ENCODE results near the gene PDXP. TPM values are rescaled to one million over a fixed set of nuclear protein-coding genes. Genes with fewer than 3 reads are reported as not detected.

PDXP gene
- total and polyA plus RNA-seq, 9 of the 15 experiments (the other 6 are each of a cell fraction or from before 2014, with no cell fraction given) = 7.9 to 54.2 (median 38.8) TPM

GRCh38 chr22:37617431-37617830 lies 41.1 kb upstream of the PDXP start:
- Histone ChIP-seq H3K9ac (ENCODE audit: insufficient read depth in 1 of 2, low read depth in 2 of 2, low read length in 2 of 2) (no peak overlapping the region), H3K79me2 (ENCODE audit: control insufficient read depth, insufficient read depth, low read length) (peaks cover 3% of the 10 kb centered on the region; the same call in 1 of the 3 replicates), H3K36me3 (ENCODE audit: control insufficient read depth, insufficient read depth, low read length) (peaks cover 62% of the 10 kb centered on the region; the same call in 2 of the 3 replicates), H3K4me3 (no peak overlapping the region), H3K9me3 (replicated peaks; ENCODE audit: control insufficient read depth, insufficient read depth, low read depth, low read length) (no peaks in the 10 kb centered on the region), H3K9me1 (ENCODE audit: control insufficient read depth, insufficient read depth, low read length) (no peaks in the 10 kb centered on the region), H3K27me3 (ENCODE audit: control insufficient read depth in 2 of 2, insufficient read depth in 2 of 2, low read length in 2 of 2) (no peaks in the 10 kb centered on the region), H3K27ac (ENCODE audit: extremely low read depth, low read depth, low read length) (no peak overlapping the region), H4K20me1 (replicated peaks; ENCODE audit: control insufficient read depth, insufficient read depth, low read length) (no peaks in the 10 kb centered on the region), H3K4me2 (ENCODE audit: insufficient read depth, low read length) (no peak overlapping the region), H2AFZ (ENCODE audit: low read depth, low read length) (no peak overlapping the region), H3K4me1 (replicated peaks in 1 of 2; ENCODE audit: control insufficient read depth in 2 of 2, insufficient read depth in 2 of 2, low read length in 2 of 2) (peaks cover 0 to 6% of the 10 kb centered on the region in 2 experiments; a peak in 2 of 5 replicates)
- in situ Hi-C loops (cut with MboI) = no loop called here
- ATAC-seq (no peak), FAIRE-seq (no peak), DNase-seq (ENCODE audit: extremely low read depth in 1 of 4, low spot score in 3 of 4) (no peak)
- intact Hi-C loops (cut with micrococcal nuclease) = no loop called here
- ChIA-PET CTCF (ENCODE audit: low intra/inter-chr PET ratio) (no interaction called here), POLR2A (no interaction called here)
- TSS peak; percentile 31 for BruUV-seq (replicated peaks)
- 100% methylated on average over 1 of the region's 1 CpG for WGBS (ENCODE audit: insufficient coverage, low coverage, missing lambda C conversion rate)
- TF ChIP-seq ZNF121 (CRISPR knock-in tag; conservative IDR thresholded peaks at IDR 0.05) (peak; percentile 75), CHD1 (IDR thresholded peaks at IDR 0.05; ENCODE audit: low read length) (no peak)

- ATAC-seq (no peak), DNase-seq (ENCODE audit: extremely low read depth in 1 of 4, low spot score in 3 of 4) (no peak), FAIRE-seq (no peak)
- CTCF ChIA-PET (ENCODE audit: low intra/inter-chr PET ratio) = no interaction called here
- Histone ChIP-seq H3K9ac (ENCODE audit: insufficient read depth in 1 of 2, low read depth in 2 of 2, low read length in 2 of 2) (no peak overlapping the region), H3K79me2 (ENCODE audit: control insufficient read depth, insufficient read depth, low read length) (no peaks in the 10 kb centered on the region; the same call in 2 of the 3 replicates), H3K36me3 (ENCODE audit: control insufficient read depth, insufficient read depth, low read length) (peaks cover 58% of the 10 kb centered on the region; the same call in 2 of the 3 replicates), H3K27ac (ENCODE audit: extremely low read depth, low read depth, low read length) (no peak overlapping the region), H2AFZ (ENCODE audit: low read depth, low read length) (no peak overlapping the region), H3K9me1 (ENCODE audit: control insufficient read depth, insufficient read depth, low read length) (no peaks in the 10 kb centered on the region), H3K4me1 (replicated peaks in 1 of 2; ENCODE audit: control insufficient read depth in 2 of 2, insufficient read depth in 2 of 2, low read length in 2 of 2) (peaks cover 0 to 9% of the 10 kb centered on the region in 2 experiments; a peak in 2 of 5 replicates), H3K4me2 (ENCODE audit: insufficient read depth, low read length) (no peak overlapping the region), H3K27me3 (ENCODE audit: control insufficient read depth in 2 of 2, insufficient read depth in 2 of 2, low read length in 2 of 2) (no peaks in the 10 kb centered on the region), H4K20me1 (replicated peaks; ENCODE audit: control insufficient read depth, insufficient read depth, low read length) (no peaks in the 10 kb centered on the region), H3K9me3 (replicated peaks; ENCODE audit: control insufficient read depth, insufficient read depth, low read depth, low read length) (no peaks in the 10 kb centered on the region), H3K4me3 (no peak overlapping the region)
- in situ Hi-C loops (cut with MboI) (no loop called here), intact Hi-C loops (cut with micrococcal nuclease) (no loop called here)
- TF ChIP-seq BRF1 (IDR thresholded peaks at IDR 0.05; ENCODE audit: borderline replicate concordance, extremely low read depth, insufficient read length) (no peak), POLR2G (IDR thresholded peaks at IDR 0.05; ENCODE audit: low read depth, low read length) (0 out of 2 replicates have a peak, but pooled peaks have one; percentile 33)
- POLR2A ChIA-PET = interaction anchor here (0.5 kb wide), 1 partner anchor 30 kb away, joined by 3 read pairs; no protein-coding TSS in a partner anchor
- 93% methylated on average over 3 of the region's 14 CpGs for WGBS (ENCODE audit: insufficient coverage, low coverage, missing lambda C conversion rate)
- BruUV-seq (replicated peaks) = no TSS peak
Observed at GRCh38 chr22:37618072-37618656, 40.4 kb upstream of the PDXP start.
